ENCODE results near the gene CARD9. TPM values are rescaled to one million over a fixed set of nuclear protein-coding genes. Genes with fewer than 3 reads are reported as not detected.

The CARD9 gene
- total RNA-seq, 1 donor, result 14.7 TPM

- DNase-seq (ENCODE audit: low read depth), result no peak
- no peak overlapping the region for H3K4me3 ChIP-seq (ENCODE audit: low read depth, low read length)
- no peak for TF ChIP-seq CTCF (IDR thresholded peaks at IDR 0.05; ENCODE audit: insufficient read depth, low read depth, low read length)
Measured at GRCh38 chr9:136316896-136317676, 56.4 kb downstream of the CARD9 start.

GRCh38 chr9:136316271-136316751 is 57.2 kb downstream of the CARD9 start:
- TF ChIP-seq CTCF (IDR thresholded peaks at IDR 0.05; ENCODE audit: insufficient read depth, low read depth, low read length), result no peak
- DNase-seq (ENCODE audit: low read depth), result no peak

GRCh38 chr9:136314944-136315343 is 58.5 kb downstream of the CARD9 start:
- no peak overlapping the region for H3K4me3 ChIP-seq (ENCODE audit: low read depth, low read length)
- DNase-seq (ENCODE audit: low read depth), result no peak
- TF ChIP-seq CTCF (IDR thresholded peaks at IDR 0.05; ENCODE audit: insufficient read depth, low read depth, low read length), result no peak

More at GRCh38 chr9:136316271-136316751, 57.2 kb downstream of the CARD9 start:
- H3K4me3 ChIP-seq (ENCODE audit: low read depth, low read length), result no peak overlapping the region

- no peak for DNase-seq (ENCODE audit: low read depth)
- no peak overlapping the region for H3K4me3 ChIP-seq (ENCODE audit: low read depth, low read length)
- no peak for TF ChIP-seq CTCF (IDR thresholded peaks at IDR 0.05; ENCODE audit: insufficient read depth, low read depth, low read length)
Measured at GRCh38 chr9:136314056-136314416, 59.4 kb downstream of the CARD9 start.

Other genes with a start within 250 kb of the CARD9 start
- not detected in 2 replicates for gene LHX3, start 168.5 kb downstream of the CARD9 start, total RNA-seq
- 11.3 and 15.1 TPM in 2 replicates for gene QSOX2, start 127.9 kb downstream of the CARD9 start, total RNA-seq
- gene CCDC187, start 69.6 kb downstream of the CARD9 start, total RNA-seq, result under 0.01 TPM in 2 replicates
- 54.8 and 72.5 TPM in 2 replicates for gene GPSM1, start 46.1 kb downstream of the CARD9 start, total RNA-seq
- 8.2 and 17.4 TPM in 2 replicates for gene DNLZ, start 9.9 kb downstream of the CARD9 start, total RNA-seq
- 9.0 and 11.7 TPM in 2 replicates for gene SNAPC4, start 26.5 kb upstream of the CARD9 start, total RNA-seq
- 34.5 and 40.3 TPM in 2 replicates for gene ENTR1, start 36.9 kb upstream of the CARD9 start, total RNA-seq
- 45.1 and 48.8 TPM in 2 replicates for gene PMPCA, start 37.0 kb upstream of the CARD9 start, total RNA-seq
- 8.2 and 9.3 TPM in 2 replicates for gene INPP5E, start 66.2 kb upstream of the CARD9 start, total RNA-seq
- gene SEC16A, start 109.4 kb upstream of the CARD9 start, total RNA-seq, result 40.3 and 43.2 TPM in 2 replicates
- 22.5 and 36.7 TPM in 2 replicates for gene NOTCH1, start 172.4 kb upstream of the CARD9 start, total RNA-seq